Progenitor cell of endocrine pancreas (in vitro differentiated cells): Measurements from ENCODE around the gene TMEM135. TPM values are rescaled to one million over a fixed set of nuclear protein-coding genes. Genes with fewer than 3 reads are reported as not detected.

Source experiments
- DNase-seq: peaks from one replicate; pipeline ENCODE4 v3.0.0; 2021; ENCODE audit warnings: low spot score; ENCODE audit not compliant: unreplicated experiment
- H3K27ac Mint-ChIP-seq: 2 replicates; pipeline ENCODE4 v1.8.0; 2021; ENCODE audit warnings: mild to moderate bottlenecking, moderate library complexity, mixed read lengths
- H3K27me3 Mint-ChIP-seq: 2 replicates; pipeline ENCODE4 v1.8.0; 2021; ENCODE audit warnings: mixed read lengths
- H3K36me3 Mint-ChIP-seq: 2 replicates; pipeline ENCODE4 v1.8.0; 2022; ENCODE audit warnings: mixed read lengths; ENCODE audit not compliant: insufficient read depth
- H3K4me1 Mint-ChIP-seq: 2 replicates; pipeline ENCODE4 v1.8.0; 2021; ENCODE audit warnings: low read depth, mixed read lengths
- H3K4me3 Mint-ChIP-seq: 2 replicates; pipeline ENCODE4 v1.8.0; 2021; ENCODE audit warnings: low read depth, mild to moderate bottlenecking, moderate library complexity, mixed read lengths
- H3K9me3 Mint-ChIP-seq: 2 replicates; pipeline ENCODE4 v1.8.0; 2021; ENCODE audit warnings: low read depth, mixed read lengths
- total RNA-seq: library from RNA; stranded (reverse); gene quantifications from 2 replicates; pipeline ENCODE4 v1.2.1, GENCODE V29; 2021
- TF ChIP-seq, protein P1 (sequence below): fragments of 200-600 bp; sonication (generic); IDR thresholded peaks from one replicate; pipeline ENCODE4 v1.5.0; 2021; ENCODE audit warnings: antibody characterized with exemption, mild to moderate bottlenecking; ENCODE audit not compliant: unreplicated experiment

The TMEM135 gene
- total RNA-seq, 1 donor from 2014 or later: 33.0 TPM

DNA sequence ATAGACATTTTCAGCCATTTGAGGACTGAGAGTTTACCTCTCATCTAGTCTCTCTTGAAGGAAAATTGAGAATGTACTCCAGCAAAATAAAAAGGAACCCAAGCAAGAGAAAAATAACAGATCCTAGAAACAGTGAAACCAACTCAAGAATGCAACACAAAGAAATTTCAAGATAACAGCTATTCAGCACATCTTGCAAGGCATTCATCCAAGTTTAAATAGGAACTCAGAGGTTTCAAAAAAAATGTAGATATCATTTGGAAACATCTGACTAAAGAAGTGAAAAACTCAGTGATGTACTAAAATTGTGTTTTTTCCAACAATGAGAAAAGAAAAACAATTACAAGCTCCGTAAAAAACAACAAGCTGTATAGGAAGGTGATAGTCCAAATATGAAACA is 76.4 kb downstream of the TMEM135 start:
- no peak overlapping the region for H3K27ac Mint-ChIP-seq
- peaks cover 4% of the 10 kb centered on the region for H3K4me1 Mint-ChIP-seq
- no peak overlapping the region for H3K4me3 Mint-ChIP-seq
- TF ChIP-seq, protein P1, sequence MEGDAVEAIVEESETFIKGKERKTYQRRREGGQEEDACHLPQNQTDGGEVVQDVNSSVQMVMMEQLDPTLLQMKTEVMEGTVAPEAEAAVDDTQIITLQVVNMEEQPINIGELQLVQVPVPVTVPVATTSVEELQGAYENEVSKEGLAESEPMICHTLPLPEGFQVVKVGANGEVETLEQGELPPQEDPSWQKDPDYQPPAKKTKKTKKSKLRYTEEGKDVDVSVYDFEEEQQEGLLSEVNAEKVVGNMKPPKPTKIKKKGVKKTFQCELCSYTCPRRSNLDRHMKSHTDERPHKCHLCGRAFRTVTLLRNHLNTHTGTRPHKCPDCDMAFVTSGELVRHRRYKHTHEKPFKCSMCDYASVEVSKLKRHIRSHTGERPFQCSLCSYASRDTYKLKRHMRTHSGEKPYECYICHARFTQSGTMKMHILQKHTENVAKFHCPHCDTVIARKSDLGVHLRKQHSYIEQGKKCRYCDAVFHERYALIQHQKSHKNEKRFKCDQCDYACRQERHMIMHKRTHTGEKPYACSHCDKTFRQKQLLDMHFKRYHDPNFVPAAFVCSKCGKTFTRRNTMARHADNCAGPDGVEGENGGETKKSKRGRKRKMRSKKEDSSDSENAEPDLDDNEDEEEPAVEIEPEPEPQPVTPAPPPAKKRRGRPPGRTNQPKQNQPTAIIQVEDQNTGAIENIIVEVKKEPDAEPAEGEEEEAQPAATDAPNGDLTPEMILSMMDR: no peak
- no peaks in the 10 kb centered on the region for H3K27me3 Mint-ChIP-seq
- DNase-seq: no peak
- H3K9me3 Mint-ChIP-seq: no peaks in the 10 kb centered on the region
- H3K36me3 Mint-ChIP-seq: no peaks in the 10 kb centered on the region

DNA sequence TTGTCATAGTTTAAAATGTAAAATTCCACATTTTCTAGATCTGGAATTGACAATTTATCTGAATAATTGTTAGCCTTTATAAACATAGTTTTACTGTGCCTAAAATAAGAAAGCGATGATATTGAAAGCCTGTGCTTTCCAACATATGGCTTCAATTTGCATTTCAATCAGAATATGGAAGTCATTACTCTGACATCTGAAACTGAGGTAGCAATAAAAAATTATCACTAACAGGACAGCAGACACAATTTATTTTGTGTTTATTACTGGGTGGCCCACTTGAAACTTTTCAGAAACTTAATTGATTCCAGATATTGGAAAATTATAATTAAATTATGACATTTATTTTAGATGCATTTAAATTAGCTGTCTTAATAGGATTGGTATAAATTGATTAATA is 78.5 kb downstream of the TMEM135 start:
- TF ChIP-seq, protein P1: no peak

DNA sequence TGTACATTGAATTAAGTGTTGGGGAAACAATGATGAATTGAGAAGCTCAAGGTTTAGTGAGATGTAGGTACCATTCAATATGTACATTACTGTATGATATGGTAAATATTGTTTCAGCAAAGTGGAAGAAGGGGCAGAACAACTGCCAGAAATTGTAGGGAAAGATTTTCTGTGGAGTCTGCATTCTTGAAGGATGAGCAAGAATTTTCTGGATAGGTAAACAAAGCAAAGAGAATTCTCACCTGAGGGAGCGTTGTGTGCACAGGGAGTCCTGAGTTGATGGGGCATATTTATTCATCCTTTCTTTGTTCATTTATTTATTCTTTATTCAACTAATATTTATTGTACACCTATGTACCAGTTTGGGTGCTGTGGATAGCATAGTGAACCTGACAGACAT is 83.2 kb downstream of the TMEM135 start:
- Mint-ChIP-seq H3K4me3 (no peak overlapping the region), H3K36me3 (no peaks in the 10 kb centered on the region), H3K9me3 (no peaks in the 10 kb centered on the region), H3K27ac (no peak overlapping the region), H3K4me1 (no peaks in the 10 kb centered on the region), H3K27me3 (no peaks in the 10 kb centered on the region)
- DNase-seq: no peak
- TF ChIP-seq, protein P1: no peak

More for the DNA sequence above, 78.5 kb downstream of the TMEM135 start:
- H3K4me1 Mint-ChIP-seq: peaks cover 4% of the 10 kb centered on the region
- no peaks in the 10 kb centered on the region for H3K27me3 Mint-ChIP-seq
- H3K9me3 Mint-ChIP-seq: no peaks in the 10 kb centered on the region
- H3K27ac Mint-ChIP-seq: no peak overlapping the region
- no peak overlapping the region for H3K4me3 Mint-ChIP-seq
- H3K36me3 Mint-ChIP-seq: no peaks in the 10 kb centered on the region
- DNase-seq: no peak

DNA sequence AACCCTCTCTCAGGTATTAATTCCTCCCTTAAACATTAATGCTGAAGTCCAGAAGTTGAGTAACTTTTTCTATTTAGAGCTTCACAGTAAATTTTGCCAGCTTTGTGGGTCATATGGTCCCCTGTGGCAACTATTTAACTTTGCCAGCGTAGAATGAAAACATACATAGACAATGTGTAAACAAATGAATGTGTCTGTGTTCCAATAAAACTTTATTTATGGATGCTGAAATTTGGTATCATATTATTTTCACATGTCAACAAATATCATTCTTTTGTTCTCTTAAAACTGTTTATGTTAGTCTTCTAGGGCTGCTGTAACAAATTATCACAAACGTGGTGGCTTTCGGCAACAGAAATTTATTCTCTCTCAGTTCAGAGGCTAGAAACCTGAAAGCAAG is 85.1 kb downstream of the TMEM135 start:
- no peak overlapping the region for H3K27ac Mint-ChIP-seq
- DNase-seq: no peak
- peaks cover 4% of the 10 kb centered on the region for H3K4me1 Mint-ChIP-seq
- H3K9me3 Mint-ChIP-seq: no peaks in the 10 kb centered on the region
- no peak overlapping the region for H3K4me3 Mint-ChIP-seq
- no peaks in the 10 kb centered on the region for H3K36me3 Mint-ChIP-seq
- TF ChIP-seq, protein P1: no peak
- H3K27me3 Mint-ChIP-seq: no peaks in the 10 kb centered on the region

DNA sequence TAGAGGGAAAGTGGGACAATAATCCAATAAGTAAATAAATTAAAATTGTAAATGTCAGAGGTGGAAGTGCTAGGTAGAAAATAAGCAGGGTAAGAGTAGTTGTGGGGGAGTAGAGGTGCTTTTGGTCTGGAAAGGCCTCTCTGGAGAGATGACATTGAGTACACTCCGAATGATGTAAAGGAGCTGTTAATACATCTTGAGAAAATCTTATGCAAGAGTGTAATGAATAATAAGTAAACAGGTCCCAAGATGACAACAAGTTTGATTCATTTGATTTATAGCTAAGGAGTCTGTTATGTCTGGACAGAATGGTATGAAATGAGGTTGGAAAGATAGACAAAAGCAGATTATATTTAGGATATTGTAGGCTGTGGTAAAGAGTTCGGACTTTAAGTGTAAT is 87.5 kb downstream of the TMEM135 start:
- DNase-seq: no peak
- no peak overlapping the region for H3K27ac Mint-ChIP-seq
- H3K9me3 Mint-ChIP-seq: no peaks in the 10 kb centered on the region
- H3K36me3 Mint-ChIP-seq: no peaks in the 10 kb centered on the region
- no peaks in the 10 kb centered on the region for H3K27me3 Mint-ChIP-seq
- no peak overlapping the region for H3K4me3 Mint-ChIP-seq
- TF ChIP-seq, protein P1: no peak
- H3K4me1 Mint-ChIP-seq: peaks cover 10% of the 10 kb centered on the region
